ENCODE measurements around the gene SGMS1.

SGMS1 gene

DNA sequence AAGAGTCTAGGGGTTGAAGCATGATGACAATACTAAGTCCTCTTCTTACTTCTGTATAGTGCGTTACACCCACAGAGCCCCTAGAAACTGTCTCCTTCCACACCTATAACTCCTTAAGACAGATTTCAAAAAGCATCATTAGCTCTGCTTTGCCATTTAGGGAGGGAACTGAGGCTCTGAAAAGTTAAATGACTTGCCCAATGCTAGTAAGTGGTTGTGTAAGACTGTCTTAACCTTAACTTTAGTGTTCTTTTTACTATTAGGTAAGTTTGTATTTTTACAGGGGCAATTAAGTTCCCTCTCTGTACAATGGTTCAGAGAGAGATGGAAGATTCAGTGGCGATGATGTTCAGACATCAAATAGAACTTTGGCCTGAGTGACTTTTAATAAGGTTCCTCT, 299.7 kb downstream of the SGMS1 start:
- Histone ChIP-seq H3K27me3 (ENCODE audit: control insufficient read depth, insufficient read depth, low read length) (no peaks in the 10 kb centered on the region), H3K36me3 (ENCODE audit: control insufficient read depth, insufficient read depth, low read length) (no peaks in the 10 kb centered on the region), H3K9me3 (ENCODE audit: control insufficient read depth, insufficient read depth, low read length) (no peaks in the 10 kb centered on the region), H3K27ac (ENCODE audit: low read depth, low read length) (no peak overlapping the region), H3K4me3 (ENCODE audit: low read depth, low read length) (no peak overlapping the region), H3K4me1 (ENCODE audit: control insufficient read depth, insufficient read depth, low read length) (peaks cover 24% of the 10 kb centered on the region), H3K9ac (ENCODE audit: low read depth, low read length) (no peak overlapping the region)

DNA sequence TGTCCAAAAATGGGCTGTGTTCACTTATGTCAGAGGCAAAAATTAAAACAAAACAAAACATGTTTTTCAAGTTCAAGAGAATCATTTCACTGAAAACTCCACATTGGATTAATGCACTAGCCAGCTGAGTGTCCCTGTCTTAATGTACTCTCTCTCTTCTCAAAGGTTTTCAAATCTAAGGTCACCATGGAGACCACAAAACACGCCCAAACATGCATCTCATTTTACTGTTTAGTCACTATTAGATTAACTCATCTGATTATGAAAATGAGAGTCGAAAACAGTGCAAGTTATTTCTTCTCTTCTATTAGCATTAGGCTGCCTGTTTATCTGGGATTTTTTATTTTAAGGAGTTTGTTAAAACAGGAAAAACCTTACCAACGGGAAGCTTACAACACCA, 301.7 kb downstream of the SGMS1 start:
- H3K9me3 ChIP-seq (ENCODE audit: control insufficient read depth, insufficient read depth, low read length): no peaks in the 10 kb centered on the region
- H3K36me3 ChIP-seq (ENCODE audit: control insufficient read depth, insufficient read depth, low read length): no peaks in the 10 kb centered on the region
- H3K27me3 ChIP-seq (ENCODE audit: control insufficient read depth, insufficient read depth, low read length): no peaks in the 10 kb centered on the region
- no peak overlapping the region for H3K27ac ChIP-seq (ENCODE audit: low read depth, low read length)
- H3K4me1 ChIP-seq (ENCODE audit: control insufficient read depth, insufficient read depth, low read length): peaks cover 19% of the 10 kb centered on the region
- H3K4me3 ChIP-seq (ENCODE audit: low read depth, low read length): no peak overlapping the region
- no peak overlapping the region for H3K9ac ChIP-seq (ENCODE audit: low read depth, low read length)

DNA sequence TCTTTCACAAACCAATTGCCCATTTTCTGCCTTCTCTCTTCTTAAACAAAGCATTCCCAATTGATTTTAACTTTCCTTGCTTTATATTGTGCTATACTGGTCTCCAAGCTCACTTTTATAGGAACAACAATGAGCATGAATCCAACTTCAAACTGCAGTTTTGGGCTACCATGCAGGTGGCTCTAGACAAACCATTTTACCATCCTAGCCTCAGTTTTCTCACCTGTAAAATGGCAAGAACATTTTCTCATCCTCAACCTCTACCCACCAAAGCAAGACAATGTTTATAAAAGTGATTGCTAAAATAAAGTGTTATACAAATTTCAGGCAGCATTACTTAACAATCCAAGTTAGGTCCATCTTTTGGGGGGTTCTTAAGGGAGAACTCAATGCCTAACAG, 305.6 kb downstream of the SGMS1 start:
- no peak overlapping the region for H3K27ac ChIP-seq (ENCODE audit: low read depth, low read length)
- H3K36me3 ChIP-seq (ENCODE audit: control insufficient read depth, insufficient read depth, low read length): no peaks in the 10 kb centered on the region
- H3K27me3 ChIP-seq (ENCODE audit: control insufficient read depth, insufficient read depth, low read length): no peaks in the 10 kb centered on the region
- H3K9me3 ChIP-seq (ENCODE audit: control insufficient read depth, insufficient read depth, low read length): no peaks in the 10 kb centered on the region
- H3K9ac ChIP-seq (ENCODE audit: low read depth, low read length): no peak overlapping the region
- H3K4me1 ChIP-seq (ENCODE audit: control insufficient read depth, insufficient read depth, low read length): no peaks in the 10 kb centered on the region
- no peak overlapping the region for H3K4me3 ChIP-seq (ENCODE audit: low read depth, low read length)

DNA sequence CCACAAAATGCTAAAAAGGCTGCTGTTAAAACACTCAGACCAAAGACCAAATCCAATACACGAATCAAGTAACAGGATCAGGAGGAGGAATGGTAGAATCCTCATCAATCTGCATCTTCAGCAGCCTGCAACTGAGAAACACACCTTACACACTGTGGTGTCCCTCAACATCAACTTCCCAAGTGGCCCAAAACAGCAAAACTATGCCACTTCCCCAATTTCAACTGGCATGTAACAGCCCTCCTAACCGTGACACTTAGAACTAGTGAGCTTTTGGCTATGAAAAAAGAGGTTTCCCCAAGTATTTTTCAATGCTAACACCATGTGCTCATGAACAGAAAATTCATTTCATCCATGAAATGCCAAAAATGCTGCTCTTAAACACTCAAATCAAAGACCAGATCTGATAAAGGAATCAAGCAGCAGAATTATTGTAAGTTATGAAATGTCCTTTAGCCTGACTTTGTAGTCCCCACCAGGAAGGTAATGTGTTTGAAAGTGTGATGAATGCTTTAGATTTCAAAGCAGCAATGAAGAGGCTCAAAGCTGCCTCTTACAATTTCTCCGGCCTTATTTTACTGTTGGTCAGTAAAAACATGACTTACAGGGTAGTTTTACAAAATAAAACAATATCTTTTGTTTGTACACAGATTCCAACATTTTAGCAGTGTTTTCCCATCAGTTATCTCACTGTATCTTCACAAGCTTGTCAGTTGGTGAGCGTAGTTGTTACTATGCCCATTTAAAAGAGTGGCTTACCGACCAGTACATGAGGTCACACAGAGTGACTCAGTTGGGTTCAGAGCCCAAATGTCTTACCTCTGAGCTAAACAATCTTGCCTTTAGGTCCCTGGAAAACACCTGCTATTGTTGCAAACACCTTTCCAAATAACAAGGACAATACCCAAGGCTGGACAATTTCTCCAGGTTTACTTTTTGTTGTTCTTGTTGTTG, 306.8 kb downstream of the SGMS1 start:
- no peak overlapping the region for H3K9ac ChIP-seq (ENCODE audit: low read depth, low read length)
- no peak overlapping the region for H3K27ac ChIP-seq (ENCODE audit: low read depth, low read length)

DNA sequence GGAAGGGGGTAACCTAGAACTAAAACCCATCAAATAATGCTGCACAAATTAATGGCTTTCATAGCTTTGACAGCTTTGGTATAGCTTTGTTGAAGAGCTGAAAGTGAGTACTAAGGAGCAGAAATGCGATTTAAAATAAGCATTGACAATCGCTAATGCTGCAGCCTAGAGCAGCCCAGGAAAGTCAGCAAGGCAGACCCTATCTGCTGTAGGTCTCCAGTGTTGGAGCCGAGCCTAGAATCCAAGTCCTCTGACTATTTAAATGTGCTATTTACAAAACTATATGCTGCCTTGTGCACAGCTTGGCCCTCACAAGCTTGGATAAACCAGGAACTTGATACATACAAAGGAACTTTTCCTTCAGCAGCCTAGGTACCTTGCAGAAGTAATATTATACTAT, 307.6 kb downstream of the SGMS1 start:
- Histone ChIP-seq H3K4me3 (ENCODE audit: low read depth, low read length) (no peak overlapping the region), H3K4me1 (ENCODE audit: control insufficient read depth, insufficient read depth, low read length) (no peaks in the 10 kb centered on the region), H3K36me3 (ENCODE audit: control insufficient read depth, insufficient read depth, low read length) (0 out of 2 replicates have a peak, but pooled peaks cover under 1% of the 10 kb centered on the region), H3K9me3 (ENCODE audit: control insufficient read depth, insufficient read depth, low read length) (no peaks in the 10 kb centered on the region), H3K27ac (ENCODE audit: low read depth, low read length) (no peak overlapping the region), H3K9ac (ENCODE audit: low read depth, low read length) (no peak overlapping the region), H3K27me3 (ENCODE audit: control insufficient read depth, insufficient read depth, low read length) (no peaks in the 10 kb centered on the region)

More for the DNA sequence above, 306.8 kb downstream of the SGMS1 start:
- Histone ChIP-seq H3K27me3 (ENCODE audit: control insufficient read depth, insufficient read depth, low read length) (no peaks in the 10 kb centered on the region), H3K4me1 (ENCODE audit: control insufficient read depth, insufficient read depth, low read length) (no peaks in the 10 kb centered on the region), H3K9me3 (ENCODE audit: control insufficient read depth, insufficient read depth, low read length) (no peaks in the 10 kb centered on the region), H3K4me3 (ENCODE audit: low read depth, low read length) (no peak overlapping the region), H3K36me3 (ENCODE audit: control insufficient read depth, insufficient read depth, low read length) (no peaks in the 10 kb centered on the region)

DNA sequence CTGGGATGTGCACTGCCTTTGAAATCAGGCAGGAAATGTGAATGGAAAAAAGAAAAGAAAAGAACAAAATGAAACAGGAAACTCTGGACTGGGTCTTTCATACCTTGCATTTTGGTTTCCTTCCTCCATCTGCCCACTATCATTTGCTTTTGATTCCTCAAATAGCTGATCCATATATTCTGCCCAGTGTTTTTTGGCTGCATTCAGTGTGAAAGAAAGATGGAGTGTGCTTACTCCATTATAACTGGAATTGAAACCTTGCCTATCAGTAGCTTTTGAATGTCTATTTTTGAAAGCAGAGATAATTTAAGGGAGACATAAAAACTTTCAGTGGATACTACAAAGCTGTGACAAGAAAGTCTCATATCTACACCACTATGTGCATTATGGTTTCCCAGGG, 308.3 kb downstream of the SGMS1 start:
- peaks cover 7% of the 10 kb centered on the region for H3K36me3 ChIP-seq (ENCODE audit: control insufficient read depth, insufficient read depth, low read length)
- H3K27ac ChIP-seq (ENCODE audit: low read depth, low read length): no peak overlapping the region
- H3K9ac ChIP-seq (ENCODE audit: low read depth, low read length): no peak overlapping the region
- no peak overlapping the region for H3K4me3 ChIP-seq (ENCODE audit: low read depth, low read length)
- H3K9me3 ChIP-seq (ENCODE audit: control insufficient read depth, insufficient read depth, low read length): no peaks in the 10 kb centered on the region
- H3K27me3 ChIP-seq (ENCODE audit: control insufficient read depth, insufficient read depth, low read length): no peaks in the 10 kb centered on the region
- H3K4me1 ChIP-seq (ENCODE audit: control insufficient read depth, insufficient read depth, low read length): no peaks in the 10 kb centered on the region

DNA sequence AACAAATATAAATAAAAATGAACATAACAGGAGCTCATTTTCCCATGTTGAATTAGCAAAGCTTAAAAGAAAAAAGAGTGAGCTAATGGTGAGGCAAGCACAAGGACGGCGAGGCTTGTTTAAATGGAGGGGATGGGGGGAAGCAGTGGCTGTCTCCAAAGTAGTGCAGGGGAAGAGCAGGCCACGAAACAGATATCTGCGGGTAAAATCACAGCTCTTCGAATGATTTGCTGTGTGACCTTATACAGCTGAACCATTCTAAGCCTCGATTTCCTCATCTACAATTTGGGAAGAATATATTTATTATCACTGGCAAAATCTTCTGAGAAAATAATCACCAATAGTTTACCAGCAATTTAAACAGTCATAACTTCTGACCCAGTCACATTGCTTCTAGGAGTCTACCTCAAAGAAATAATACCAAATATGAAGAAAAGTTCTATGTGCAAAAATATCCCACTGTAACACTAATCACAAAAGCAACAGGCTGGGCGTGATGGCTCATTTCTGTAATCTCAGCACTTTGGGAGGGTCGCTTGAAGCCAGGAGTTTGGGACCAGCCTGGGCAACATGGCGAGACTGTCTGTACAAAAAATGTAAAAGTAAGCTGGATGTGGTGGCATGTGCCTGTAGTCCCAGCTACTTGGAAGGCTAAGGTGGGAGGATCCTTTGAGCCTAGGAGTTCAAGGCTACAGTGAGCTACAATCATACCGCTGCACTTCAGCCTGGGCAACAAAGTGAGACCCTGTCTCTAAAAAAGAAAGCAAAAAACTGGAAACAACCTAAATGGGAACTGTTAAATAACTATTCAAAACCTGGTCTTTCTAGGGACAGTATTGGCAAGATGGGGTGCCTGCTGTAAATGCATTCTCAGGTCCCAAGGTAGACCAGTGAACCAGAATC, 309.3 kb downstream of the SGMS1 start:
- no peaks in the 10 kb centered on the region for H3K27me3 ChIP-seq (ENCODE audit: control insufficient read depth, insufficient read depth, low read length)
- H3K4me1 ChIP-seq (ENCODE audit: control insufficient read depth, insufficient read depth, low read length): no peaks in the 10 kb centered on the region
- no peak overlapping the region for H3K9ac ChIP-seq (ENCODE audit: low read depth, low read length)
- H3K9me3 ChIP-seq (ENCODE audit: control insufficient read depth, insufficient read depth, low read length): no peaks in the 10 kb centered on the region
- H3K4me3 ChIP-seq (ENCODE audit: low read depth, low read length): no peak overlapping the region
- peaks cover 13% of the 10 kb centered on the region for H3K36me3 ChIP-seq (ENCODE audit: control insufficient read depth, insufficient read depth, low read length)
- H3K27ac ChIP-seq (ENCODE audit: low read depth, low read length): no peak overlapping the region

DNA sequence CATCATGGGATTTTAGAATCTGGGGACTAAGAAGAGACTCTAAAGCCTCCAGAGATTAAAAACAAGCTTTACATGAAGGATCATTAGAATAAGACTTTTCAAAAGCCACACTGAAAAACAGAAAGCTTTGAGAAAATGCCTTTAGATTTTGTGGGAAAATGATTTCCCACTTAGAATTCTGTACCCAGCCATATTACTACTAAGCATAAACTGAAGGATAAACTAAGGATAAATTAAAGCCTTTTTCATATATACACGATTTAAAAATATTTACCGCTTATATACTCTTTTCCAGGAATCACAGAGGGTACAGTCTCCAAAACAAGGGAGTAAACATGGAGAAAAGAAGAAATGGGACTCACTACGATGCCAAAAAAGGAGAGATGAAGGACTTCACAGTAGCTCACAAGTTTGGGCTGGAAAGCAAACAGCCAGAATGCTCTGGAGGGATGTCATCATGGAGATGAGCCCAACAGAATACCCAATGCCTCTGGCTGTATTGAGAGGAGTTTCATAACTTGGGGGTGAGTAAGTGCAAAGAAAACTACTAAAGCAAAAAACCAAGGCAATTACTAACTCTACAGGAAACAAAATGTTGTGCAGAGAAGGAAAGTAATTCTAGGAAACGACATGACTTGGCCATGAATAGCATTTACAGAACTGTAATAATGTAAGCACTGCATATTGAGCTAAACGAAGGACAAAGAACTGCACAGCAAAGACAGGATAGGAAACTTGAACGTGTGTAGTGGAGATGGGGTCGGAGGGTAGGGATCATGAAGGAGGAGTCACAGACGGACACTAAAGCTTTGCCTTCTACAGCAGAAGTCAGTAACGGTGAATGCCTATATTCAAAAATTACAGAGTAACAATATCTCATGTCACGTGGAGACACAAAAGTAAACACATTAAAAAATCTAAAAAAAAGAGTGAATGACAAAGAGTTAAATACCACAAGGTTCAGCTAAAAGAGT, 311.0 kb downstream of the SGMS1 start:
- Histone ChIP-seq H3K27me3 (ENCODE audit: control insufficient read depth, insufficient read depth, low read length) (no peaks in the 10 kb centered on the region), H3K4me3 (ENCODE audit: low read depth, low read length) (no peak overlapping the region), H3K27ac (ENCODE audit: low read depth, low read length) (no peak overlapping the region), H3K4me1 (ENCODE audit: control insufficient read depth, insufficient read depth, low read length) (no peaks in the 10 kb centered on the region), H3K9me3 (ENCODE audit: control insufficient read depth, insufficient read depth, low read length) (no peaks in the 10 kb centered on the region), H3K36me3 (ENCODE audit: control insufficient read depth, insufficient read depth, low read length) (peaks cover 13% of the 10 kb centered on the region), H3K9ac (ENCODE audit: low read depth, low read length) (no peak overlapping the region)

DNA sequence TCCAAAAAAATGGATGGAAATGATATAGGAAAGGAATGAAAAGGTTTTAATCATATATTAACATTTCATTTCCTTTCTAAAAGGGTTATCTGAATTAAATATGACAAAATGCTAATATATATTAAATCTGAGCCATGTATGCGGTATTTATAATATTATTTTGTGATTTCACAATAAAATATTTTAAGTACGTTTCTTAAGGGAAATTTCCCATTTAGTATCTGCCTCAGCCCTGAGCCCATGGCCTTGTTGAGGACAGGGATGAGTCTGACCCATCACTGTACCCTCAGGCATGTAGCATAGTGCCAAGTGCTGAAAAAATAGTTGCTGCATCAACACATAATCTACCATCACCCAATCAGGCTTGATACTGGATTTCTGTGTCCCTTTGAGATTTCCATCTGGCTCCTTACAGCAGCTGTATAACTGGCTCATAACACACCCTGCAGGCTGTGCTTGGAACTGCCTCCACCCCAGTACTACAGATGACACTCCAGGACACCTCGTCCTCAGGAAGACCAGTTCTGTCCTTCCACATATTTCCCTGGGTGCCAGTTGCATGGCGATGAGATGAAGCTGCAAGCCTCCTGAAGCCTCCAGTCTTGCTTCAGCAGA, 313.1 kb downstream of the SGMS1 start:
- H3K27ac ChIP-seq (ENCODE audit: low read depth, low read length): no peak overlapping the region
- H3K9ac ChIP-seq (ENCODE audit: low read depth, low read length): no peak overlapping the region
- no peak overlapping the region for H3K4me3 ChIP-seq (ENCODE audit: low read depth, low read length)
- no peaks in the 10 kb centered on the region for H3K4me1 ChIP-seq (ENCODE audit: control insufficient read depth, insufficient read depth, low read length)
- H3K9me3 ChIP-seq (ENCODE audit: control insufficient read depth, insufficient read depth, low read length): no peaks in the 10 kb centered on the region
- no peaks in the 10 kb centered on the region for H3K27me3 ChIP-seq (ENCODE audit: control insufficient read depth, insufficient read depth, low read length)
- H3K36me3 ChIP-seq (ENCODE audit: control insufficient read depth, insufficient read depth, low read length): peaks cover 20% of the 10 kb centered on the region

DNA sequence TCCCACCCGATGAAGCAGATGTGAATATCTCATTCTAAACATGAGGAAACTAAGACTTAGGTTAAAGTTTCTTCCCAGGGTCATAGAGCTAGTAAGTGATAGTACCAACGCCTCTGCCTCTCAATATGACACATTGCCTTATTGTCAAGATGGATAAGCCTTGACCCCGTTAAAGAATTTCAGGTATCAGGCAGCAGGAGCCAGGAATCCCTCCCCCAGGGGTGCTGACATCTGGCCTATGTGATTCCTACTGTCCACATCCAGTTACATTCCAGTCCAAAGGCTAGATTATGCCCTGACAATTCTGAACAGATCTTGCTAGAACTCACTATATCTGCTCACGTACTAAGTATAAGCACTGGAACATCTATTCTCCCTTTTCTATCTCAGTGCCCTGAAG, 314.4 kb downstream of the SGMS1 start:
- H3K27me3 ChIP-seq (ENCODE audit: control insufficient read depth, insufficient read depth, low read length): no peaks in the 10 kb centered on the region
- no peaks in the 10 kb centered on the region for H3K4me1 ChIP-seq (ENCODE audit: control insufficient read depth, insufficient read depth, low read length)
- H3K9me3 ChIP-seq (ENCODE audit: control insufficient read depth, insufficient read depth, low read length): no peaks in the 10 kb centered on the region
- no peak overlapping the region for H3K4me3 ChIP-seq (ENCODE audit: low read depth, low read length)
- no peak overlapping the region for H3K27ac ChIP-seq (ENCODE audit: low read depth, low read length)
- H3K36me3 ChIP-seq (ENCODE audit: control insufficient read depth, insufficient read depth, low read length): peaks cover 20% of the 10 kb centered on the region
- H3K9ac ChIP-seq (ENCODE audit: low read depth, low read length): no peak overlapping the region
